Pancreas (tissue), 10 donors: Measurements from ENCODE around the gene OCA2. TPM values are rescaled to one million over a fixed set of nuclear protein-coding genes. Genes with fewer than 3 reads are reported as not detected.

ENCODE experiments used
- ATAC-seq, 4 donors: fragments of 200-7000 bp; cut with Tn5 transposase; one replicate each; pipeline versions ENCODE4 v1.8.0 to v1.9.1; 2020; ENCODE audit warnings: mild to moderate bottlenecking in 4 of 4, moderate library complexity in 4 of 4
- DNase-seq, 6 donors: peaks; one replicate each; pipeline ENCODE4 v3.0.0-alpha.2; 2020
- FAIRE-seq: peaks from 2 replicates; lab custom pipeline; 2012; peaks lifted over from hg19 to GRCh38; lab: Jason Lieb, UNC
- H3K27ac ChIP-seq, 4 donors: fragments of 200-600 bp; sonication (generic); 1 replicate in 3 of 4; 2 replicates in 1 of 4; pipeline versions ENCODE4 v1.5.0 to v1.8.0; 2020
- H3K27me3 ChIP-seq, 4 donors: fragments of 200-600 bp; one replicate each; pipeline ENCODE4 v1.8.0; 2021
- H3K36me3 ChIP-seq, 3 donors: fragments of 200-600 bp; sonication (generic) in 1 of 3; one replicate each; pipeline versions ENCODE4 v1.5.0 to v1.8.0; 2020 to 2021
- H3K4me1 ChIP-seq, 3 donors: fragments of 200-600 bp; one replicate each; pipeline ENCODE4 v1.8.0; 2021
- H3K4me3 ChIP-seq, 4 donors: fragments of 200-600 bp; sonication (generic) in 2 of 4; one replicate each; pipeline versions ENCODE4 v1.5.0 to v1.8.0; 2020 to 2021
- H3K9me3 ChIP-seq, 4 donors: fragments of 200-600 bp; one replicate each; pipeline ENCODE4 v1.8.0; 2021
- CTCF ChIP-seq, 4 donors: fragments of 200-600 bp; sonication (generic) in 3 of 4; IDR thresholded peaks; one replicate each; pipeline versions ENCODE4 v1.5.0 to v1.8.0; 2021; ENCODE audit warnings: antibody characterized with exemption in 4 of 4
- WGBS, 2 donors: extraction: QIAGEN DNeasy Blood & Tissue Kit; methylation state at CpG; one replicate each; pipeline ENCODE4 v1.1.7; 2013; 5-methylcytosine and 5-hydroxymethylcytosine counted together
- intact Hi-C, 3 donors: fragments of 100-400 bp; cut with DNase I; formaldehyde crosslinking; loops; one replicate each; pipeline versions ENCODE4 v1.11.1 to v1.14.2; 2022
- polyA plus RNA-seq, 2 donors: library from polyadenylated mRNA; stranded (reverse); fragments of 200-250 nt; gene quantifications; one replicate each; pipeline ENCODE4 v1.2.3, GENCODE V29; 2013
- total RNA-seq, 6 donors: library from RNA; stranded (reverse); fragmentation: NEBNext Ultra II Directional in 4 of 6; extraction: Animal tissue kit (Norgen Biotek cat#: 25700) in 4 of 6; gene quantifications; one replicate each; pipeline versions ENCODE4 v1.2.1 to v1.2.4, GENCODE V29; 2021 to 2023
- donor health status: healthy with polysubstance abuse.
- donor health status: DM: no; HTN: no; CAD: no; lungs with moderate emphysema.
- donor health status: DM: no; HTN: no; CAD: no.
- donor health status: control.
- donor health status: control.
- donor health status: Bipolar disorder and iron deficiency.
- donor health status: DM: yes; HTN: yes; CAD: no.
- donor health status: DM: no; HTN: no; CAD: no.
- donor health status: DM: no; HTN: no; CAD: no.
- donor health status: DM: yes; HTN: yes; CAD: no.

Gene OCA2
- total and polyA plus RNA-seq, 8 donors: 0.12 to 0.31 (median 0.18) TPM; not detected in 4

GRCh38 chr15:27820232-27820631, 278.9 kb downstream of the OCA2 start:
- DNase-seq (no peak), ATAC-seq (no peak), FAIRE-seq (no peak)
- Histone ChIP-seq H3K9me3 (no peaks in the 10 kb centered on the region), H3K27me3 (no peaks in the 10 kb centered on the region), H3K36me3 (no peaks in the 10 kb centered on the region), H3K27ac (no peak overlapping the region), H3K4me3 (no peak overlapping the region), H3K4me1 (no peaks in the 10 kb centered on the region)
- TF ChIP-seq CTCF (IDR thresholded peaks at IDR 0.05): no peak
- WGBS, 2 donors: 65 to 79% methylated on average over 7 of the region's 7 CpGs
- intact Hi-C loops: no loop called here

- Histone ChIP-seq H3K9me3 (no peaks in the 10 kb centered on the region), H3K27me3 (no peaks in the 10 kb centered on the region), H3K4me3 (no peak overlapping the region), H3K36me3 (no peaks in the 10 kb centered on the region), H3K27ac (no peak overlapping the region), H3K4me1 (no peaks in the 10 kb centered on the region)
- TF ChIP-seq CTCF (IDR thresholded peaks at IDR 0.05): no peak
- intact Hi-C loops: no loop called here
- FAIRE-seq: no peak
- DNase-seq: no peak
- no peak for ATAC-seq
- WGBS, 2 donors: 59 to 69% methylated on average over 3 of the region's 3 CpGs
Observed at GRCh38 chr15:27817258-27817657, 281.9 kb downstream of the OCA2 start.

- Histone ChIP-seq H3K27me3 (no peaks in the 10 kb centered on the region), H3K36me3 (no peaks in the 10 kb centered on the region), H3K4me3 (no peak overlapping the region), H3K9me3 (no peaks in the 10 kb centered on the region), H3K4me1 (no peaks in the 10 kb centered on the region), H3K27ac (no peak overlapping the region)
- FAIRE-seq: no peak
- no peak for ATAC-seq
- DNase-seq: no peak
- intact Hi-C loops: no loop called here
- 72 to 87% methylated on average over 8 of the region's 8 CpGs for WGBS, 2 donors
- TF ChIP-seq CTCF (IDR thresholded peaks at IDR 0.05): no peak
Observed at GRCh38 chr15:27816790-27817189, 282.3 kb downstream of the OCA2 start.

GRCh38 chr15:27815035-27815434, 284.1 kb downstream of the OCA2 start:
- FAIRE-seq (no peak), DNase-seq (no peak), ATAC-seq (no peak)
- no peak overlapping the region for H3K4me3 ChIP-seq
- H3K4me1 ChIP-seq: no peaks in the 10 kb centered on the region
- H3K27me3 ChIP-seq: no peaks in the 10 kb centered on the region
- 76 to 82% methylated on average over 8 of the region's 8 CpGs for WGBS, 2 donors
- no peak for TF ChIP-seq CTCF (IDR thresholded peaks at IDR 0.05)
- intact Hi-C loops: no loop called here
- H3K36me3 ChIP-seq: no peaks in the 10 kb centered on the region
- H3K27ac ChIP-seq: no peak overlapping the region
- H3K9me3 ChIP-seq: no peaks in the 10 kb centered on the region

- ATAC-seq: no peak
- no peaks in the 10 kb centered on the region for H3K4me1 ChIP-seq
- WGBS, 2 donors: 52 to 66% methylated on average over 2 of the region's 2 CpGs
- no peaks in the 10 kb centered on the region for H3K36me3 ChIP-seq
- no peak overlapping the region for H3K27ac ChIP-seq
- no peak overlapping the region for H3K4me3 ChIP-seq
- intact Hi-C loops: no loop called here
- FAIRE-seq: no peak
- H3K9me3 ChIP-seq: no peaks in the 10 kb centered on the region
- DNase-seq: no peak
- no peak for TF ChIP-seq CTCF (IDR thresholded peaks at IDR 0.05)
- no peaks in the 10 kb centered on the region for H3K27me3 ChIP-seq
Observed at GRCh38 chr15:27813139-27813538, 286.0 kb downstream of the OCA2 start.
